ENCODE results near the gene TRIM27. TPM values are rescaled to one million over a fixed set of nuclear protein-coding genes. Genes with fewer than 3 reads are reported as not detected.
"Not testable (repeated sequence)": the region's sequence is repeated elsewhere in the genome, so short reads cannot be mapped to it uniquely, and the experiment has no call there.

TRIM27 gene
- total RNA-seq = 10 to 100 TPM; 48.5 to 54.6 TPM

- DNase-seq = peak; percentile 88
- CTCF ChIA-PET = interaction anchor here (0.6 to 3.1 kb wide), 8 partner anchors 17 to 1028 kb away, joined by 3 to 28 read pairs (median 4); no protein-coding TSS in a partner anchor
- ATAC-seq = peak; percentile 81
These were observed at the start of gene TRIM27 for GRCh38 chr6:28923318-28924102. TSS of gene TRIM27 (minus strand) at chr6:28923985. CDS start at chr6:28923632, 353 bp downstream.

DNA sequence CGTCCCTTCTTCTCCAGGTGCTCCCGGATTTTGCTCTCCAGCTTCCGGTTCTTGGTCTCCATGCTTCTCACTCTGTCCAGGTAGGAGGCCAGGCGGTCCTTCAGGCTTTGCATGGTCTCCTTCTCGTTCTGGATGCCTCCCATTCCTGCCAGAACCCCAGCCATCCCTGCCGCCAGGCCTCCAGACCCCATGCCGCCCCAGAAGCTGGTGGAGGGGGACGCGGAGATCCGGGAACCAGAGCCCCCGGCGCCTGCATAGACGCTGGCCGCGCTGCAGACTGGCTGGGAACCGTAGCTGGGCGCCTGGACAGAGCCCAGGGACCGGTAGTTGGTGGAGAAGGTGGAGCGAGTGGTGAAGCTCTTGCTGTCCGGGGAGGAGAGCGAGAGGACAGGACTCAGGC, 46.3 kb upstream of the TRIM27 start:
- not testable (repeated sequence) for H3K4me1 Mint-ChIP-seq
- CTCF ChIA-PET = interaction anchor here (1.3 kb wide), 1 partner anchor 132 kb away, joined by 3 read pairs; no protein-coding TSS in a partner anchor

More at GRCh38 chr6:28923318-28924102, at the start of gene TRIM27:
- Mint-ChIP-seq H3K36me3 (ENCODE audit: low read depth) (peaks cover 39% of the 10 kb centered on the region), H3K4me3 (peak within 1 kb of the TSS; percentile 96), H3K4me1 (peaks cover 36% of the 10 kb centered on the region), H3K9me3 (ENCODE audit: low read depth) (no peaks in the 10 kb centered on the region), H3K27ac (peak within 1 kb of the TSS; percentile 88), H3K27me3 (no peaks in the 10 kb centered on the region)
- POLR2A ChIA-PET = interaction anchor here (0.6 to 2.3 kb wide), 5 partner anchors 18 to 92 kb away, joined by 3 to 7 read pairs (median 6); no protein-coding TSS in a partner anchor
- intact Hi-C loops (cut with DNase I, micrococcal nuclease) = loop anchor here (1.0 to 2.0 kb wide), 8 partner anchors 18 to 840 kb away; no protein-coding TSS in a partner anchor

GRCh38 chr6:28969129-28969528, 45.3 kb upstream of the TRIM27 start:
- ChIA-PET POLR2A (no interaction called here), CTCF (interaction anchor here (1.3 kb wide), 1 partner anchor 131 kb away, joined by 3 read pairs; no protein-coding TSS in a partner anchor)
- Mint-ChIP-seq H3K27ac (no peak overlapping the region), H3K36me3 (ENCODE audit: low read depth) (peaks cover 5% of the 10 kb centered on the region), H3K27me3 (peaks cover 16% of the 10 kb centered on the region), H3K4me3 (no peak overlapping the region), H3K4me1 (no peaks in the 10 kb centered on the region), H3K9me3 (ENCODE audit: low read depth) (peaks cover 8% of the 10 kb centered on the region)
- intact Hi-C loops (cut with DNase I, micrococcal nuclease) = no loop called here
- no peak for ATAC-seq
- DNase-seq = no peak

More for the DNA sequence above, 46.3 kb upstream of the TRIM27 start:
- H3K36me3 Mint-ChIP-seq (ENCODE audit: low read depth); intact Hi-C loops (cut with DNase I, micrococcal nuclease); H3K4me3 Mint-ChIP-seq; H3K27ac Mint-ChIP-seq; POLR2A ChIA-PET; H3K9me3 Mint-ChIP-seq (ENCODE audit: low read depth); DNase-seq; ATAC-seq: not testable (repeated sequence)
- peaks cover 15% of the 10 kb centered on the region for H3K27me3 Mint-ChIP-seq

- H3K36me3 Mint-ChIP-seq (ENCODE audit: low read depth) = peaks cover 5% of the 10 kb centered on the region
- ChIA-PET CTCF (no interaction called here), POLR2A (no interaction called here)
- H3K27ac Mint-ChIP-seq = no peak overlapping the region
- DNase-seq = no peak
- peaks cover 17% of the 10 kb centered on the region for H3K27me3 Mint-ChIP-seq
- intact Hi-C loops (cut with DNase I, micrococcal nuclease) = no loop called here
- ATAC-seq = no peak
- no peaks in the 10 kb centered on the region for H3K4me1 Mint-ChIP-seq
- peaks cover 8% of the 10 kb centered on the region for H3K9me3 Mint-ChIP-seq (ENCODE audit: low read depth)
- H3K4me3 Mint-ChIP-seq = no peak overlapping the region
These were observed 44.7 kb upstream of the TRIM27 start for GRCh38 chr6:28968476-28968875.

GRCh38 chr6:28965706-28966105, 41.9 kb upstream of the TRIM27 start:
- no peak for ATAC-seq

DNA sequence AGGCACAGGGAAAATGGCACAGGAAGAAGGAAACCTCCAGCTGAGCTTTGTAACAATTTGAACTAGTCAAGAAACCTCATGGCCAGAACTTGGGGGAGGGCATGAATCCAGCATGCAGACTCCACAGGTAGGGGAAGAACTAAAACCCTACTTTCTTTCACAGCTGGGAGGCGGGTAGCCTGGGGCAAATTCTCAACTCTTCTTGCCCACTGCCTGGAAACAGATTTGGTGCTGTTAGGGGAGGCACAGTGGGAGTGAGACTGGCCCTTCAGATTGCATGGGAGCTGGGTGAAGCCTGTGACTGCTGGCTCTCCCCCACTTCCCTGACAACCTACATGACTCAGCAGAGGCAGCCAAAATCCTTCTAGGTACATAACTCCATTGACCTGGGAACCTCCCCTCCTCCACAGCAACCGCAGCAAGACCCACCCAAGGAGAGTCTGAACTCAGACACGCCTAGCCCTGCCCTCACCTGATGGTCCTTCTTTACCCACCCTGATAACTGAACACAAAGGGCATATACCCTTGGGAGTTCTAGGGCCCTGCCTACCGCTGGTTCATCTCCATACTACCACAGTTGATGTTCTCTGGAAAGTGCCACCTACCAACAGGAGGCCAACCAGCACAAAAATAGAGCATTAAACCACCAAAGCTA, 37.2 kb upstream of the TRIM27 start:
- no peaks in the 10 kb centered on the region for H3K4me1 Mint-ChIP-seq
- peaks cover 21% of the 10 kb centered on the region for H3K27me3 Mint-ChIP-seq
- peaks cover 1% of the 10 kb centered on the region for H3K36me3 Mint-ChIP-seq (ENCODE audit: low read depth)
- no peak overlapping the region for H3K4me3 Mint-ChIP-seq
- intact Hi-C loops (cut with DNase I, micrococcal nuclease) = no loop called here
- CTCF ChIA-PET = no interaction called here
- ATAC-seq (no peak), DNase-seq (no peak)
- POLR2A ChIA-PET = no interaction called here
- no peak overlapping the region for H3K27ac Mint-ChIP-seq
- H3K9me3 Mint-ChIP-seq (ENCODE audit: low read depth) = no peaks in the 10 kb centered on the region

More at GRCh38 chr6:28965706-28966105, 41.9 kb upstream of the TRIM27 start:
- no peaks in the 10 kb centered on the region for H3K4me1 Mint-ChIP-seq
- peaks cover 5% of the 10 kb centered on the region for H3K36me3 Mint-ChIP-seq (ENCODE audit: low read depth)
- H3K27ac Mint-ChIP-seq = no peak overlapping the region
- CTCF ChIA-PET = interaction anchor here (0.6 kb wide), 1 partner anchor 88 kb away, joined by 3 read pairs; no protein-coding TSS in a partner anchor
- H3K9me3 Mint-ChIP-seq (ENCODE audit: low read depth) = peaks cover 8% of the 10 kb centered on the region
- POLR2A ChIA-PET = no interaction called here
- intact Hi-C loops (cut with DNase I, micrococcal nuclease) = no loop called here
- DNase-seq = no peak
- peaks cover 19% of the 10 kb centered on the region for H3K27me3 Mint-ChIP-seq
- no peak overlapping the region for H3K4me3 Mint-ChIP-seq

- ATAC-seq; CTCF ChIA-PET; intact Hi-C loops (cut with DNase I, micrococcal nuclease); DNase-seq; H3K9me3 Mint-ChIP-seq (ENCODE audit: low read depth); H3K36me3 Mint-ChIP-seq (ENCODE audit: low read depth); H3K27ac Mint-ChIP-seq; H3K4me3 Mint-ChIP-seq; H3K4me1 Mint-ChIP-seq; POLR2A ChIA-PET: not testable (repeated sequence)
- H3K27me3 Mint-ChIP-seq = peaks cover 16% of the 10 kb centered on the region
These were observed 34.9 kb upstream of the TRIM27 start for GRCh38 chr6:28958561-28959243.

GRCh38 chr6:28957795-28958314, 34.1 kb upstream of the TRIM27 start:
- H3K27ac Mint-ChIP-seq; POLR2A ChIA-PET; DNase-seq; intact Hi-C loops (cut with DNase I, micrococcal nuclease); H3K36me3 Mint-ChIP-seq (ENCODE audit: low read depth); H3K9me3 Mint-ChIP-seq (ENCODE audit: low read depth); ATAC-seq; H3K4me3 Mint-ChIP-seq; CTCF ChIA-PET: not testable (repeated sequence)
- peaks cover 16% of the 10 kb centered on the region for H3K27me3 Mint-ChIP-seq
- peaks cover 13% of the 10 kb centered on the region for H3K4me1 Mint-ChIP-seq

DNA sequence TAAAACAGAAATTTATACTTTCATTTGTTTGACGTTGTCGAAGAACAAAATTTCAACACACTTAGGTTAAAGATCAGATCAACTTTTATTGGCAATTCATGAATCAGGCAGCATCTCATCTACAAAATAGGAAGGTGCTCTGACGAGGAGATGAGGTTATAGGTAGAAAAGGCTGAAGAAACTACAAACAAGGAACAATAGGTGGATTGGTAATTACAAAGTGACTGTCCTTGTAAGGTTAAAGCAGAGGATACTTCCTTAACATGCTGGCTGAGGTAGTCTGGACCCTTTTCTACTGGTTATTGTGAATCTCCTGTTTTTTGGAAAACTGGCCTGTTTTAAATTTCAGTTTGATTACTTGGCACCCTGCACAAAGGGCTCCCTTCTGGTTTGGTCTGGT, 32.5 kb upstream of the TRIM27 start:
- Mint-ChIP-seq H3K27ac (no peak overlapping the region), H3K36me3 (ENCODE audit: low read depth) (no peaks in the 10 kb centered on the region), H3K4me1 (peaks cover 14% of the 10 kb centered on the region), H3K4me3 (no peak overlapping the region), H3K27me3 (peaks cover 13% of the 10 kb centered on the region), H3K9me3 (ENCODE audit: low read depth) (no peaks in the 10 kb centered on the region)
- CTCF ChIA-PET = no interaction called here
- intact Hi-C loops (cut with DNase I, micrococcal nuclease) = no loop called here
- ATAC-seq (no peak), DNase-seq (no peak)
- POLR2A ChIA-PET = no interaction called here

- peaks cover 4% of the 10 kb centered on the region for H3K27me3 Mint-ChIP-seq
- intact Hi-C loops (cut with DNase I, micrococcal nuclease) = loop anchor here (1.0 kb wide), 1 partner anchor 9 kb away; no protein-coding TSS in a partner anchor
- no peaks in the 10 kb centered on the region for H3K36me3 Mint-ChIP-seq (ENCODE audit: low read depth)
- CTCF ChIA-PET = interaction anchor here (1.3 to 1.9 kb wide), 2 partner anchors 28 to 116 kb away, joined by 5 to 7 read pairs; no protein-coding TSS in a partner anchor
- DNase-seq = no peak
- peak overlapping the region; percentile 81 for H3K4me3 Mint-ChIP-seq
- POLR2A ChIA-PET = no interaction called here
- ATAC-seq = no peak
- H3K4me1 Mint-ChIP-seq = peaks cover 14% of the 10 kb centered on the region
- H3K27ac Mint-ChIP-seq = peak overlapping the region; percentile 52
- H3K9me3 Mint-ChIP-seq (ENCODE audit: low read depth) = no peaks in the 10 kb centered on the region
These were observed 29.9 kb upstream of the TRIM27 start for GRCh38 chr6:28953585-28954258.

Measured in activated CD4-positive, alpha-beta T cell treated with anti-CD3 and anti-CD28 coated beads for 36 hours (primary cell).